Right lobe of liver (tissue), 6 donors: ENCODE data around the gene ALG12. TPM values are rescaled to one million over a fixed set of nuclear protein-coding genes. Genes with fewer than 3 reads are reported as not detected.

Experiments used
- ATAC-seq, 4 donors: fragments of 200-7000 bp; cut with Tn5 transposase; one replicate each; pipeline ENCODE4 v1.9.1; 2020; ENCODE audit warnings: mild to moderate bottlenecking in 4 of 4, moderate library complexity in 4 of 4
- DNase-seq, 3 donors: peaks; one replicate each; pipeline ENCODE4 v3.0.0-alpha.2; 2020
- H3K27ac ChIP-seq, 3 donors: fragments of 200-600 bp; one replicate each; pipeline ENCODE4 v1.8.0; 2022
- H3K27me3 ChIP-seq, 2 donors: fragments of 200-600 bp; one replicate each; pipeline ENCODE4 v1.8.0; 2022
- H3K36me3 ChIP-seq, 4 donors: fragments of 200-600 bp; sonication (generic) in 1 of 4; one replicate each; pipeline versions ENCODE4 v1.5.1 to v1.8.0; 2017 to 2022; ENCODE audit warnings: control low read depth in 1 of 4
- H3K4me1 ChIP-seq, 4 donors: fragments of 200-600 bp; sonication (generic) in 1 of 4; one replicate each; pipeline versions ENCODE4 v1.5.1 to v1.8.0; 2017 to 2022; ENCODE audit warnings: control low read depth in 1 of 4
- H3K4me3 ChIP-seq, 3 donors: fragments of 200-600 bp; one replicate each; pipeline ENCODE4 v1.8.0; 2022
- H3K9me3 ChIP-seq, 4 donors: fragments of 200-600 bp; sonication (generic) in 1 of 4; one replicate each; pipeline versions ENCODE4 v1.5.1 to v1.8.0; 2017 to 2022; ENCODE audit warnings: control low read depth in 1 of 4
- POLR2A ChIP-seq: fragments of 450-650 bp; IDR thresholded peaks from one replicate; pipeline ENCODE4 v1.6.1; 2017; ENCODE audit warnings: antibody characterized with exemption, mild to moderate bottlenecking
- WGBS: methylation state at CpG from one replicate; pipeline ENCODE4 v1.1.6; 2018; ENCODE audit warnings: low coverage, low lambda C conversion rate; ENCODE audit not compliant: insufficient coverage; ENCODE audit errors: missing lambda C conversion rate; 5-methylcytosine and 5-hydroxymethylcytosine counted together
- intact Hi-C, 2 donors: fragments of 100-400 bp; cut with DNase I; formaldehyde crosslinking; loops; one replicate each; pipeline versions ENCODE4 v1.11.2 to v1.14.1; 2022
- total RNA-seq, 6 experiments: library from RNA; depleted of rRNA in 2 of 6; stranded (reverse); fragments of >200 nt in 2 of 6; fragmentation: NEBNext Ultra II Directional in 3 of 6; extraction: Animal tissue kit (Norgen Biotek cat#: 25700) in 3 of 6; gene quantifications; one replicate each; pipeline versions ENCODE4 v1.1.0 to v1.2.4, GENCODE V29; 2016 to 2023
- TF ChIP-seq, protein P1 (sequence below), 4 donors: fragments of 200-600 bp in 3 of 4; fragments of 450-650 bp in 1 of 4; IDR thresholded peaks; one replicate each; pipeline versions ENCODE4 v1.5.1 to v1.8.0; 2016 to 2022; ENCODE audit warnings: antibody characterized with exemption in 4 of 4, mild to moderate bottlenecking in 2 of 4
- donor health status: DM: no; HTN: yes; CAD: no.
- donor health status: DM: no; HTN: no; CAD: no.
- donor health status: DM: no; HTN: no; CAD: no.
- donor health status: DM: no; HTN: yes; CAD: no.
- donor health status: DM: no; HTN: yes; CAD: no.

Gene ALG12
- total RNA-seq, 6 experiments from 2014 or later: 15.1 to 19.0 (median 16.6) TPM

DNA sequence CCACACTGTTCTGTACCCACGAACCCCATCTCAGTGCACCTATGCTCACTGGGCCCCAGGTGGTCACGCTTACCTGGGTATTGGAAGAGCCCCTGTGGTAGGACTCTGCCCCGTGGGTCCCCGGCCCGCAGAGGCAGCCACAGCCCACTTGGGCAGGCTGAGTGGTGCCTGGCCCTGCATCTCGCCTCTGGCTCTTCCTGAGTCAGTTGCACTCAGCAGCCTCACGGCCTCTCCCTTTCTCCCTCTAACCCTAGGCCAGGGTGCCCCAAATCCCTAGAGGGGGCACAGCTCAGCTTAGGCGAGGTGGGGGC is 9.9 kb upstream of the ALG12 start:
- ATAC-seq (no peak), DNase-seq (no peak)
- Histone ChIP-seq H3K27me3 (no peaks in the 10 kb centered on the region), H3K27ac (no peak overlapping the region), H3K4me3 (no peak overlapping the region), H3K4me1 (peaks cover 0 to 11% (median 6%) of the 10 kb centered on the region in 4 donors), H3K36me3 (peaks cover 0 to 5% (median 2%) of the 10 kb centered on the region in 4 donors), H3K9me3 (no peaks in the 10 kb centered on the region)
- TF ChIP-seq, protein P1, sequence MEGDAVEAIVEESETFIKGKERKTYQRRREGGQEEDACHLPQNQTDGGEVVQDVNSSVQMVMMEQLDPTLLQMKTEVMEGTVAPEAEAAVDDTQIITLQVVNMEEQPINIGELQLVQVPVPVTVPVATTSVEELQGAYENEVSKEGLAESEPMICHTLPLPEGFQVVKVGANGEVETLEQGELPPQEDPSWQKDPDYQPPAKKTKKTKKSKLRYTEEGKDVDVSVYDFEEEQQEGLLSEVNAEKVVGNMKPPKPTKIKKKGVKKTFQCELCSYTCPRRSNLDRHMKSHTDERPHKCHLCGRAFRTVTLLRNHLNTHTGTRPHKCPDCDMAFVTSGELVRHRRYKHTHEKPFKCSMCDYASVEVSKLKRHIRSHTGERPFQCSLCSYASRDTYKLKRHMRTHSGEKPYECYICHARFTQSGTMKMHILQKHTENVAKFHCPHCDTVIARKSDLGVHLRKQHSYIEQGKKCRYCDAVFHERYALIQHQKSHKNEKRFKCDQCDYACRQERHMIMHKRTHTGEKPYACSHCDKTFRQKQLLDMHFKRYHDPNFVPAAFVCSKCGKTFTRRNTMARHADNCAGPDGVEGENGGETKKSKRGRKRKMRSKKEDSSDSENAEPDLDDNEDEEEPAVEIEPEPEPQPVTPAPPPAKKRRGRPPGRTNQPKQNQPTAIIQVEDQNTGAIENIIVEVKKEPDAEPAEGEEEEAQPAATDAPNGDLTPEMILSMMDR (IDR thresholded peaks at IDR 0.05): no peak
- intact Hi-C loops: loop anchor here (2.0 to 10.0 kb wide), 3 partner anchors 104 to 163 kb away; no protein-coding TSS in a partner anchor
- WGBS: 83% methylated on average over 7 of the region's 8 CpGs

- no peak overlapping the region for H3K27ac ChIP-seq
- H3K36me3 ChIP-seq: peaks cover 0 to 5% (median 2%) of the 10 kb centered on the region in 4 donors
- H3K9me3 ChIP-seq: no peaks in the 10 kb centered on the region
- intact Hi-C loops: loop anchor here (2.0 to 10.0 kb wide), 3 partner anchors 105 to 163 kb away; no protein-coding TSS in a partner anchor
- H3K27me3 ChIP-seq: no peaks in the 10 kb centered on the region
- no peak for DNase-seq
- H3K4me1 ChIP-seq: peaks cover 0 to 11% (median 6%) of the 10 kb centered on the region in 4 donors
- no peak overlapping the region for H3K4me3 ChIP-seq
- 80% methylated on average over 5 of the region's 26 CpGs for WGBS
- no peak for TF ChIP-seq POLR2A
- TF ChIP-seq, protein P1 (IDR thresholded peaks at IDR 0.05): no peak
- ATAC-seq: no peak
Measured at GRCh38 chr22:49927483-49928184, 9.4 kb upstream of the ALG12 start.

GRCh38 chr22:49926916-49927315 is 8.7 kb upstream of the ALG12 start:
- no peak for ATAC-seq
- TF ChIP-seq, protein P1 (IDR thresholded peaks at IDR 0.05): no peak
- TF ChIP-seq POLR2A: no peak
- H3K4me3 ChIP-seq: no peak overlapping the region
- peaks cover 0 to 5% (median 2%) of the 10 kb centered on the region in 4 donors for H3K36me3 ChIP-seq
- no peak for DNase-seq
- no peaks in the 10 kb centered on the region for H3K9me3 ChIP-seq
- intact Hi-C loops: loop anchor here in 1 of 2 donors (5.0 to 10.0 kb wide), 2 partner anchors 105 to 162 kb away; no protein-coding TSS in a partner anchor
- H3K27me3 ChIP-seq: no peaks in the 10 kb centered on the region
- peaks cover 0 to 11% (median 6%) of the 10 kb centered on the region in 4 donors for H3K4me1 ChIP-seq
- no peak overlapping the region for H3K27ac ChIP-seq
- 88% methylated on average over 7 of the region's 18 CpGs for WGBS

DNA sequence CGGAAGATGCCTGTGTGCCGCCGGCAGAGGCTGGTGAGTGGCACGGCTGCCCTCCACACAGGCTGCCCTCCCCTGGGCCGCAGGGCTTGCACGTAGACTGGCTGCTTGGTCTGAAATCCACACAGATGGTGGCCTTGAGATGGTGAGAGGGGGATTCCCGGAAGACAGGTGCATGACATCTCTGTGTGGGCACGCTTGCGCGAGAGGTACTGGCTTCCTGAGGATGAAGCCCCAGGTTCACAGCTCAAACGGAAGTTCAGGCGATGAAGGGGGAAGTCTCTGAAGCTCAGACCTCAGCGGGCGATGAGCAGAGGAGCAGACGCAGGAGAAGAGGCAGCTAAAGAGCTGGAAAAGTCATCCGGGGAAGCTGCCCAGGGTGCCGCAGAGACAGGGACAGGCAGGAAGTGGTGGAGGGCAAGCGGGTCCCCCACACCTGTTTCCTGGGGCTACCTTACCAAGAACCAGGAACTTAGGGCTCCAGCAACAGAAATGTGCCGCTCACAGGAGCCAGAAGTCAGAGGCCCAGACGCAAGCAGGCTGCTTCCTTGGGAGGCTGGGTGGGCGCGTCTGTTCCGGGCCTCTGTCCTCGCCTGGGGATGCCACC is 7.4 kb upstream of the ALG12 start:
- ATAC-seq (no peak), DNase-seq (peak in 1 of 3 donors; percentile 34)
- Histone ChIP-seq H3K27me3 (no peaks in the 10 kb centered on the region), H3K27ac (peak overlapping the region in 1 of 3 donors; percentile 13), H3K4me1 (peaks cover 0 to 4% (median 2%) of the 10 kb centered on the region in 4 donors), H3K4me3 (no peak overlapping the region), H3K36me3 (peaks cover 0 to 10% (median 5%) of the 10 kb centered on the region in 4 donors), H3K9me3 (no peaks in the 10 kb centered on the region)
- intact Hi-C loops: loop anchor here in 1 of 2 donors (5.0 to 10.0 kb wide), 2 partner anchors 107 to 161 kb away; no protein-coding TSS in a partner anchor
- WGBS: 77% methylated on average over 12 of the region's 24 CpGs
- TF ChIP-seq, protein P1 (IDR thresholded peaks at IDR 0.05): no peak
